Left lobe of liver (tissue), 2 donors: ENCODE data around the gene SUPV3L1. TPM values are rescaled to one million over a fixed set of nuclear protein-coding genes. Genes with fewer than 3 reads are reported as not detected.

Experiments used
- ATAC-seq: fragments of 200-7000 bp; cut with Tn5 transposase; one replicate; pipeline ENCODE4 v1.9.1; 2020; ENCODE audit warnings: mild to moderate bottlenecking, moderate library complexity
- DNase-seq: peaks from one replicate; pipeline ENCODE4 v3.0.0-alpha.2; 2020; ENCODE audit warnings: low spot score
- total RNA-seq: library from RNA; stranded (reverse); gene quantifications from one replicate; pipeline ENCODE4 v1.2.1, GENCODE V29; 2021
- donor health status: DM: no; HTN: no; CAD: no; lungs with moderate emphysema.
- donor health status: DM: no; HTN: yes; CAD: no.

The SUPV3L1 gene
- total RNA-seq, 1 donor from 2014 or later: 15.7 TPM

- no peak for ATAC-seq
- no peak for DNase-seq
Measured at GRCh38 chr10:69201045-69201444, 21.0 kb downstream of the SUPV3L1 start.

- DNase-seq (no peak), ATAC-seq (no peak)
Measured at GRCh38 chr10:69202332-69202731, 22.3 kb downstream of the SUPV3L1 start.

- DNase-seq: no peak
- ATAC-seq: no peak
Measured at GRCh38 chr10:69208761-69209160, 28.7 kb downstream of the SUPV3L1 start.

GRCh38 chr10:69209787-69210484 is 29.9 kb downstream of the SUPV3L1 start:
- no peak for ATAC-seq
- no peak for DNase-seq

GRCh38 chr10:69211104-69211503 is 31.1 kb downstream of the SUPV3L1 start:
- DNase-seq: no peak
- ATAC-seq: no peak

GRCh38 chr10:69211524-69211923 is 31.5 kb downstream of the SUPV3L1 start:
- ATAC-seq: no peak

GRCh38 chr10:69213591-69214311 is 33.7 kb downstream of the SUPV3L1 start:
- DNase-seq (no peak), ATAC-seq (no peak)

More at GRCh38 chr10:69211524-69211923, 31.5 kb downstream of the SUPV3L1 start:
- DNase-seq: no peak

GRCh38 chr10:69214666-69215131 is 34.7 kb downstream of the SUPV3L1 start:
- no peak for ATAC-seq
- DNase-seq: no peak

- ATAC-seq: no peak
- DNase-seq: no peak
Measured at GRCh38 chr10:69215405-69216171, 35.6 kb downstream of the SUPV3L1 start.

GRCh38 chr10:69216577-69217118 is 36.6 kb downstream of the SUPV3L1 start:
- no peak for DNase-seq
- no peak for ATAC-seq

GRCh38 chr10:69217119-69217754 is 37.2 kb downstream of the SUPV3L1 start:
- no peak for ATAC-seq
- DNase-seq: no peak

GRCh38 chr10:69218831-69219230 is 38.8 kb downstream of the SUPV3L1 start:
- ATAC-seq (no peak), DNase-seq (no peak)

- ATAC-seq (peak; percentile 41), DNase-seq (no peak)
Measured at GRCh38 chr10:69220041-69220451, 40.0 kb downstream of the SUPV3L1 start, which contains the start of gene HKDC1. Gene HKDC1, plus strand, starts transcription at chr10:69220332. Its CDS starts 104 bp downstream, at chr10:69220436.

- DNase-seq (no peak), ATAC-seq (peak; percentile 22)
Measured at GRCh38 chr10:69220507-69220906, 40.5 kb downstream of the SUPV3L1 start.

- no peak for DNase-seq
- ATAC-seq: peak; percentile 83
Measured at GRCh38 chr10:69222157-69223027, 42.4 kb downstream of the SUPV3L1 start.

- ATAC-seq (no peak), DNase-seq (no peak)
Measured at GRCh38 chr10:69223028-69223342, 43.0 kb downstream of the SUPV3L1 start.

- DNase-seq (no peak), ATAC-seq (no peak)
Measured at GRCh38 chr10:69224862-69225657, 45.0 kb downstream of the SUPV3L1 start.

GRCh38 chr10:69225681-69226080 is 45.6 kb downstream of the SUPV3L1 start:
- no peak for ATAC-seq

GRCh38 chr10:69226919-69227450 is 47.0 kb downstream of the SUPV3L1 start:
- no peak for DNase-seq
- ATAC-seq: no peak

More at GRCh38 chr10:69225681-69226080, 45.6 kb downstream of the SUPV3L1 start:
- no peak for DNase-seq
